Measurements from ENCODE around the gene AFDN.
"Not testable (repeated sequence)": the region's sequence is repeated elsewhere in the genome, so short reads cannot be mapped to it uniquely, and the experiment has no call there.

AFDN gene

DNA sequence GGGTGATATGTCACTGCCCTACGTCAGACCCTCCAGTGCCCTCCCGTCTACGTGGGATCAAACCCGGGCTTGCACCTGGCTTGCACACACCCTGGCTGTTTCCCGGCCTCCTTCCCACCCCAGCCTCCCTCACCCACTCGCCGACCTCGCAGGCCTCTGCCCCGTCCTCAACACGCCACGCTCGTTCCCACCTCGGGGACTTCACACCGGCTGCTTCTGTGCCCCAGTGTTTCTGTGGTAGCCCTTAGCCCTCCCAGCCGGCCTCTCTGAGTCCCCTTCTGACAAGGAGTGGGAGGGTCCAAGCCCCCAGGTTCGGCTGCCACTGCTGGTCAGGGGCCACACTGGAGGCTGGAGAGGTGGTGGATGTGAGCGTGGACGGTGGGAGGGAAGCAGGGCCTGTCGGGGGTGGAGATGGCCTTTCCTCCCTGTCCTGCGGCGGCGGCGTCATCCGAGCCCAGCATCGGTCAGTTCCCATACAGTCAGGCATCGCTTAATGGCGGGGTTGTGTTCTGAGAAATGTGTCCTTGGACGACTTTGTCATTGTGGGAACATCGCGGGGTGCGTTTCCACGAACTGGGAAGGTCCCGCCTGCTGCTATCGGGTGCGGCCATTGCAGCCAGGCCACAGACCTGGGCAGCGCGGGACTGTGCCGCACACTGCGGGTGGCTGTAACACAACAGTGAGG, 159.3 kb downstream of the AFDN start:
- DNase-seq, result no peak

- no peak for DNase-seq
Observed at GRCh38 chr6:167987396-167988153, 160.9 kb downstream of the AFDN start.

DNA sequence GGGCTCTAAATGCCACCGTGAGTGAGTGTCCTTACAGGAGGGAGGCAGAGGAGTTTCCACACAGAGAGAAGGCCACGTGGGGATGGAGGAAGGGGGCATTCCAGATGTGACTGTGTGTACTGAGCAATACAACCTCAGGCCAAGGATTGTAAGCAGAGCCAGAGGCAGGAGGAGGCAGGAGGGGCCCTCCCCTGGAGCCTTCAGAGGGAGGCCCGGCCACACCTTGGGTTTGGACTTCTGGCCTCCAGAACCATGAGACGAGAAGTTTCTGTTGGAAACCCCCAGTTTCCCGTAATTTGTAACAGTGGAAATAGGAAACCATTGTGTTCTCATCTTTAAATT, 161.4 kb downstream of the AFDN start:
- no peak for DNase-seq

- no peak for DNase-seq
Observed at GRCh38 chr6:167988945-167989841, 162.5 kb downstream of the AFDN start.

DNA sequence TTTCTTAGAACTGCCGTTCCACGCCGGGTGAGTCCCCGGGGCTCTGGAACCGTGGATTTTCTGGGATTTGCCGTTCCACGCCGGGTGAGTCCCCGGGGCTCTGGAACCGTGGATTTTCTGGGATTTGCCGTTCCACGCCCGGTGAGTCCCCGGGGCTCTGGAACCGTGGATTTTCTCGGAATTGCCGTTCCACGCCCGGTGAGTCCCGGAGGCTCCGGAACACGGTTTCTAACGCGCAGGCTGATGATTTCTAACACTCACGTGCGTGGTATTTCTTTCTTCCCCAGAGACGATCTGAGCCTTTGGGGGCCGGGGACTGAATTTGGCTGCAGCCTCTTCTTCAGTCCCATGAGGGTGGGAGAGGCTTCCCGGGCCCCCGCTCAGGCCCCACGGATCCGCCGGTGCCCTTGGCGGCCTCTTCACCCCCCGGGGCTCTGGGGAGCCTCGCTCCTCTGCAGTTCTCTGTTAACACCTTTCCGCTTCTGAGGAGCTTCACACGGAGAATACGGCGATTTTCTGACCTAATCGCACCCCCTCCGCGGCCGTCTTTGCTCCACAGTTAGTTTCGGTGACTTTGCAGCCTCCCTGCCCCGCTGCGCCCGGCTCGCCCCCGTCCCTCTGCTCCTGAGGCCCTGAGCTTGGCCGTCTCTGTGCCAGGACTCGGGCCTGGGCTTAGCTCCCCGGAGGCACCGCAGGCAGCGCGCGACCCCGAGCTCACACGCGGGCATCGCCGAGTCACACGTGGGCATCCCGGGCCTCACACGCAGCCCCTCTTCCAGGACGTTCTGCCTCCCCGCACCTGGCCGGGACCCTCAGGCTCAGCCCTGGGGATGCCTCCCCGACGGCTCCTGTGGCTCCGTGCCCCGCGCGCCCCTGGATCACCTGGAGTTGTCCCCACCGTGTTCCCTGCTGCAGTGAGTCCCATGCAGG, 163.6 kb downstream of the AFDN start:
- DNase-seq, result no peak

DNA sequence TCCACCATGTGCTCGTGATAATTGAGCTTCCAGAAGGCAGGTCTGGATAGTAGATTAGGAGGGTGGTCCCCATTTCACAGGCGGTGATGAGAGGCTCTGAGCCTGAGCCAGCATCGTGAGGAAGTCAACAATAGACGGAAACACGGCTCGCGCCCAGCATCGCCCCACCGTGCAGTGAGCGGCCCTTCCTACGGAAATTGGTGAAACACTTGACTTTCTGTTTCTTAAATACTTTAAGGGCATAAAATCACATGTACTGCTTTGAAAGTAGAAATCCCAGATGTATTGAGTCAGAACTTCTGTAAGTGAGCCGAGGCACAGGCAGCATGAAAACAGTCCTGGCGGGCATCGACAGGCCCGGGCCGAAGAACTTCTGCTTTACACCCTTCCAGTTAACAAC, 166.5 kb downstream of the AFDN start:
- DNase-seq, result no peak

GRCh38 chr6:167993831-167994230, 167.1 kb downstream of the AFDN start:
- no peak for DNase-seq

DNA sequence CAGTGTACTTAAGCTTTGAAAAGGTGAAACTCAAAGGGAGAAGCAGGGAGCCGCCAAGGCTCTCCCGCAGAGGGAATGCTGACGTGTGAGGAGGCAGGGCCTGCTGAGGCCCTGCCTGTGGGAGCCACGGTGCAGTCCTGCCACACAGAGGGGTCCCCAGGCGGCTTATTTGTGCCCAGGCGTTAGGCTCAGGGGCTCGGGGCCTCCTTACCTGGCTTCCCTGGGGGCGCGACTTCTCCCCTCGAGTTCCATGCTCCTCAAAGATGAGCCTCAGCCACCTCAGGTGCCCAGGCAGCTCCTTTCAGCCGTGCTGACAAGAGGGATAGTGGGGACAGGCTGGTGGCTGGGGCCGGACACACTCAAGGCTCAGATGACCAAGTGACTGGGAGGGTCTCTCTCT, 168.6 kb downstream of the AFDN start:
- no peak for DNase-seq

GRCh38 chr6:167995731-167996151, 169.0 kb downstream of the AFDN start:
- no peak for DNase-seq

DNA sequence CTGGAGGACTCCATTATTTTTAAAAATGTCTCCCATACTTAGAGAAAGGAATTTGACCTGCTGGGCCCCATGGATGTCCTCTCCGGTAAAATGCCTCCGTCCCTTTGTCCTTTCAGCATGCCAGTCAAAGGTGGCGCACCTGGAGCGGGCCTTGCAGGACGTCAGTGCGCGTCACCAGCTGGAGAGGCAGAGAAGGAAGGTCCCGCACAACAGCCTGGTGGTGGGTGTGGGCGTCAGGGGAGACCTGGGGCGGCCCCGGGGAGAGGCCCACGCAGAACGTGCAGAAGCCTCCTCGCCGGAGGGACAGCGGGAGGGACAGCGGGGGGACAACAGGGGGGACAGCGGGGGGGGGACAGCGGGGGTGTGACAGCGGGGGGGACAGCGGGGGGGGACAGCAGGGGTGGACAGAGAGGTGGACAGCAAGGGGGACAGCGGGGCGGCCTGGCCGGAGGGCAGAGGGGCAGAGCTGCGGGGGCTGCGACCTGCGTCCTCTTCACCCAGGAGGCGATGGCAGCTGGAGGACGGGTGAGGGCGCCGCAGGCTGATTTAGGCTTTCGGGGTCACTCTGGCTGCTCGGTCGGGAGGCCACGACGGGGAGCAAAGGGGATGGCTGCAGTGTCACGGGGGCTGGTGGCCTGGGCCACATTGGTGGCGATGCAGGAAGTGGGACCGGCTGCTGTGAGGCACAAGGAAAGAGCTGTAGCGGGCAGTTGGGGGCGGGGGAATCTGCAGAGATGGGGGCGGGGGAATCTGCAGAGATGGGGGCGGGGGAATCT, 169.9 kb downstream of the AFDN start:
- peak in 1 of 2 experiments; percentile 82 for DNase-seq

DNA sequence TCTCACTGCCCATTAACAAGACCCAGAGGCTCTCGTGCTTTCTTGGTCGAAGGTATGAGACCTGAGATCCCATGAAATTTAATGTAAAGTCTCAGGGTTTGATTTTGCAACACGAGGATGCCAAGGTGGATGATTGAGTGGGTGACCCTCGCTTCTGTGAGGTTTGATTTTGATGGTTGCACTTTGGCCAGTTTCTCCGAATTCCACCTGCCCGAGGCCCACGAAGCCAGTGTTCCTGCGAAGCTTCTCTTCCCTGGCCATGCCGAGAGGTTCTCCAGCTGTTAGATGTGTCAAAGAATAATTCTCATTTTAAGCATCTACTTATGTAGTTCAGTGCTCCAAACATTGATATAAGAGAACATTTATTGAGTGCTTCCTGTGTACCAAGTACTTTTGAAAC, 170.9 kb downstream of the AFDN start, which contains the start of gene KIF25:
TSS of gene KIF25 (plus strand) at position 30 of the 400 bp plus-strand sequence. CDS start 31,915 bp downstream, outside the sequence.
- DNase-seq, result peak in 1 of 2 experiments; percentile 22

GRCh38 chr6:167998215-167998614, 171.5 kb downstream of the AFDN start:
- no peak for DNase-seq

- DNase-seq, result no peak
Observed at GRCh38 chr6:168000198-168001028, 173.7 kb downstream of the AFDN start.

DNA sequence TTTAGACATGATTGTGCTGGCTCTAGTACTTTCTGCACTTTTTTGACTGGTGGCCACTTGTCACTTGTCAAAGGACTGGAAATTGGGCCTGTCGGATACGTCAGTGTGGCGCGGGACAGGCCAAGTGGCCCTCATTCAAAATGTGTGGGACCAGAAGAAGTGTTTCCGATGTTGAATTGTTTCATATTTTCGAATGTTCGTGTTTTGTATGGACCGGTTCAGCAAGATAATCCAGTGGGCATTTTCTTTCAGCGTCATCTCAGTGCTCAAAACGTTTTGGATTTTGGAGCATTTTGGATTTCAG, 174.3 kb downstream of the AFDN start:
- no peak for DNase-seq

GRCh38 chr6:168001514-168001913, 174.8 kb downstream of the AFDN start:
- DNase-seq, result not testable (repeated sequence)

DNA sequence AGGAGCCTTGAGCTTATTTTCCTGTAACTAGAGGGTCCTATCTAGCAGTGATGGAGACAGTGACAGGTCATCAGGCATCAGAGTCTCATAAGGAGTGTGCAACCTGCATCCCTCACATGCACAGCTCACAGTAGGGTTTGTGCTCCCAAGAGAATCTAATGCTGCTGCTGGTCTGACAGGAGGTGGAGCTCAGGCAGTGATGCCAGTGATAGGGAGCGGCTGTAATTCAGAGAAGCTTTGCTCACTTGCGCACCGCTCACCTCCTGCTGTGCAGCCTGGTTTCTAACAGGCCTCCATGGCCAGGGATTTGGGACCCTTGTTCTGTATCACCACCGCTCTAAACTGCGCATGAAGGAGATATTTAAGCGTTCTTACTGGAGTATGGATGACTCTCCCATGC, 176.1 kb downstream of the AFDN start:
- DNase-seq, result no peak

- no peak for DNase-seq
Observed at GRCh38 chr6:168004023-168004422, 177.3 kb downstream of the AFDN start.

- no peak for DNase-seq
Observed at GRCh38 chr6:168004945-168005344, 178.2 kb downstream of the AFDN start.

DNA sequence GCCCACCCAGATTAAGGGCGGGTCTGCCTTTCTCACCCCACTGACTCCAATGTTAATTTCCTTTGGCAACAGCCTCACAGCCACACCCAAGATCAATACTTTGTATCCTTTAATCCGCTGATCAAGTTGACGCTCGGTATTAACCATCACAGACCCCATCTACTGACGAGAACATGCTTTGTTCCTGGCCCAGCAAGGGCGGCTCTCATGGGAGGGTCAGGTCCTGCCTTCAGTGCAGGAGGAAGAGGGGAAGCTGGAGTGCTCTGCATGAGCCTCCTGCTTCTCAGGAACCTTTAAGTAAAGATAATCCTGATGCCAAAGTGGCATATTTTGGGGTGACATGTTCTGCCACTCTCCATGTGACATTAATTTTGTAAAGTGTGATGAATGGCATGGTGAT, 179.1 kb downstream of the AFDN start:
- DNase-seq, result no peak

GRCh38 chr6:168007592-168008338, 181.1 kb downstream of the AFDN start:
- DNase-seq, result no peak
